OCI-LY7 (cell line): Measurements from ENCODE around the gene SECTM1. TPM values are rescaled to one million over a fixed set of nuclear protein-coding genes. Genes with fewer than 3 reads are reported as not detected.

Experiments used
- BruUV-seq: library from RNA; stranded (reverse); fragments of 400-500 nt; replicated peaks from 2 replicates; lab custom pipeline; 2021; lab: Mats Ljungman, UMichigan
- CTCF ChIA-PET: fragments of 300-600 bp; sonication (Branson Sonifier 250); formaldehyde crosslinking; loops from one replicate; lab custom pipeline; 2022; ENCODE audit warnings: antibody characterized with exemption; ENCODE audit not compliant: unreplicated experiment; lab: Charles Lee
- POLR2A ChIA-PET: fragments of 300-600 bp; sonication (Branson Sonifier 250); formaldehyde crosslinking; loops from one replicate; lab custom pipeline; 2022; ENCODE audit warnings: antibody characterized with exemption; lab: Charles Lee
- DNase-seq: peaks from one replicate; pipeline ENCODE4 v3.0.0-alpha.2; 2015; ENCODE audit warnings: low spot score
- H2AFZ ChIP-seq: fragments of 200-600 bp; sonication (generic), shearing (Covaris generic); 2 replicates; pipeline ENCODE4 v1.6.1; 2014; ENCODE audit warnings: mild to moderate bottlenecking, antibody characterized with exemption, low read length, moderate library complexity
- H3K27ac ChIP-seq: fragments of 200-600 bp; sonication (generic); 2 replicates; pipeline ENCODE4 v1.5.1; 2014; ENCODE audit warnings: mixed run types, low read depth, mild to moderate bottlenecking, moderate library complexity, low read length, inconsistent platforms; ENCODE audit not compliant: poor library complexity, severe bottlenecking
- H3K36me3 ChIP-seq: fragments of 200-600 bp; sonication (generic); 2 replicates; pipeline ENCODE4 v1.6.1; 2014; ENCODE audit warnings: mild to moderate bottlenecking, antibody characterized with exemption, low read length, moderate library complexity, mixed read lengths; ENCODE audit not compliant: insufficient read depth
- H3K4me1 ChIP-seq: fragments of 200-600 bp; sonication (generic); 2 replicates; pipeline ENCODE4 v1.5.1; 2014; ENCODE audit warnings: mild to moderate bottlenecking, low read length; ENCODE audit not compliant: insufficient read depth, poor library complexity, severe bottlenecking
- H3K4me2 ChIP-seq: fragments of 200-600 bp; sonication (generic); 2 replicates; pipeline ENCODE4 v1.6.1; 2014; ENCODE audit warnings: mild to moderate bottlenecking, low read length
- H3K4me3 ChIP-seq: fragments of 200-600 bp; sonication (generic); 2 replicates; pipeline ENCODE4 v1.5.1; 2014; ENCODE audit warnings: mild to moderate bottlenecking, low read depth, low read length; ENCODE audit not compliant: poor library complexity, severe bottlenecking
- H3K79me2 ChIP-seq: fragments of 200-600 bp; sonication (generic); 2 replicates; pipeline ENCODE4 v1.6.1; 2016; ENCODE audit warnings: low read depth, mild to moderate bottlenecking, low read length, moderate library complexity, mixed read lengths; ENCODE audit not compliant: insufficient read depth
- H3K9me2 ChIP-seq: fragments of 200-600 bp; sonication (generic); 2 replicates; pipeline ENCODE4 v1.6.1; 2016; ENCODE audit warnings: mild to moderate bottlenecking, low read length, mixed read lengths; ENCODE audit not compliant: insufficient read depth
- H3K9me3 ChIP-seq: fragments of 200-600 bp; sonication (generic); 2 replicates; pipeline ENCODE4 v1.6.1; 2014; ENCODE audit warnings: mild to moderate bottlenecking, mixed run types, low read length, mixed read lengths
- H4K20me1 ChIP-seq: fragments of 200-600 bp; sonication (generic); 2 replicates; pipeline ENCODE4 v1.6.1; 2014; ENCODE audit warnings: mild to moderate bottlenecking, antibody characterized with exemption, low read length, moderate library complexity, mixed read lengths; ENCODE audit not compliant: insufficient read depth
- EZH2phosphoT487 ChIP-seq: fragments of 200-600 bp; sonication (generic); IDR thresholded peaks from 2 replicates; pipeline ENCODE4 v1.6.1; 2018; ENCODE audit warnings: low read depth, borderline replicate concordance, mild to moderate bottlenecking, mixed run types, antibody characterized with exemption, low read length, moderate library complexity, mixed read lengths
- intact Hi-C: fragments of 100-400 bp; cut with micrococcal nuclease; formaldehyde crosslinking; loops from one replicate; pipeline ENCODE4 v1.10.0; 2022; ENCODE audit not compliant: unreplicated experiment
- total RNA-seq, 2 experiments: library from RNA; depleted of rRNA in 1 of 2; stranded (reverse); fragments of >200 nt in 1 of 2; shearing (Covaris generic) in 1 of 2; gene quantifications; 2 replicates each; pipeline ENCODE4 v1.2.3, GENCODE V29; 2014 to 2022
- TF ChIP-seq, protein P1 (sequence below): fragments of 200-600 bp; sonication (generic); conservative IDR thresholded peaks from 2 replicates; pipeline ENCODE4 v1.5.1; 2014; ENCODE audit warnings: mild to moderate bottlenecking, antibody characterized with exemption, low read length, moderate library complexity, mixed read lengths

Gene SECTM1
- total RNA-seq, 2 experiments from 2014 or later, result not detected

DNA sequence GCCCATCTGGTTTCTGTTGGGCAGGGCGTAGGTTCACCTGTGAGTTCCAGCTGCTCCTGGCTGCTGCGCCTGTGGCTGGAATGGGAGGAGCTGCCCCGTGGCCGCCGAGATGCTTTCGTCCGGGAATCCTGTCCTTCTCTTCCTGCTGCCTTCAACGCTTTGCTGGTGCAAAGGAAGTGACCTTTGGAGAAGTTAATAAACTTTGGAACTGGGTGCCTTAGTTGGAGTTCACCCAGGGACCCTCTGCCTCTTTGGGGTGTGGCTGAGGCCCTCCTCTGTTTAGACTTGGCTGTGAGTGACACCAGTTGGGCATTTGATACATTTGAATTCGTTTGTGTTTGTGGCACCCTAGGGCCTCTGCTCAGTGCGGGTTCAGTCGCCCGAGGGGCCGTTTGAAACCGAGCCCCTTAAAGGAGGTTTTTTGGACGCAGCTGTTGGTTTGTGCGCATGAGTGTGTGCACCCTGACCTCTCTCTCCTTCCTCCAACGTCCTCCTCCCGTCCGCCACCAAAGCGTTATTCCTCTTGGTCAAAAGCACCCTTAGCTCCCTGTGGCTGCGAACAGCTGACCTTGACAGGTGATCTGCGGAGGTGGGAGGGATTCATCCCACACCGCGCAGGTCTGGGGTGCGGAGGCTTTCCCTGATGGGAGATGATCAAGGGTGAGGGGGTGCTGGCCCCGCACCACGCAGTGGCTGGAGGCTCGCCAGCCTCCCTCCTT, 9.0 kb upstream of the SECTM1 start:
- BruUV-seq, result no TSS peak
- no peak for DNase-seq
- Histone ChIP-seq H3K27ac (no peak overlapping the region), H3K4me3 (no peak overlapping the region), H3K9me3 (no peaks in the 10 kb centered on the region), H2AFZ (no peak overlapping the region), H3K4me2 (no peak overlapping the region), H3K36me3 (no peaks in the 10 kb centered on the region), H3K9me2 (no peaks in the 10 kb centered on the region), H3K4me1 (peaks cover 23% of the 10 kb centered on the region), H3K79me2 (no peaks in the 10 kb centered on the region), H4K20me1 (no peaks in the 10 kb centered on the region)
- CTCF ChIA-PET, result interaction anchor here (0.6 kb wide), 1 partner anchor 17 kb away, joined by 4 read pairs; no protein-coding TSS in a partner anchor
- intact Hi-C loops, result no loop called here
- no peak for TF ChIP-seq EZH2phosphoT487
- TF ChIP-seq, protein P1, sequence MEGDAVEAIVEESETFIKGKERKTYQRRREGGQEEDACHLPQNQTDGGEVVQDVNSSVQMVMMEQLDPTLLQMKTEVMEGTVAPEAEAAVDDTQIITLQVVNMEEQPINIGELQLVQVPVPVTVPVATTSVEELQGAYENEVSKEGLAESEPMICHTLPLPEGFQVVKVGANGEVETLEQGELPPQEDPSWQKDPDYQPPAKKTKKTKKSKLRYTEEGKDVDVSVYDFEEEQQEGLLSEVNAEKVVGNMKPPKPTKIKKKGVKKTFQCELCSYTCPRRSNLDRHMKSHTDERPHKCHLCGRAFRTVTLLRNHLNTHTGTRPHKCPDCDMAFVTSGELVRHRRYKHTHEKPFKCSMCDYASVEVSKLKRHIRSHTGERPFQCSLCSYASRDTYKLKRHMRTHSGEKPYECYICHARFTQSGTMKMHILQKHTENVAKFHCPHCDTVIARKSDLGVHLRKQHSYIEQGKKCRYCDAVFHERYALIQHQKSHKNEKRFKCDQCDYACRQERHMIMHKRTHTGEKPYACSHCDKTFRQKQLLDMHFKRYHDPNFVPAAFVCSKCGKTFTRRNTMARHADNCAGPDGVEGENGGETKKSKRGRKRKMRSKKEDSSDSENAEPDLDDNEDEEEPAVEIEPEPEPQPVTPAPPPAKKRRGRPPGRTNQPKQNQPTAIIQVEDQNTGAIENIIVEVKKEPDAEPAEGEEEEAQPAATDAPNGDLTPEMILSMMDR, result no peak
- POLR2A ChIA-PET, result interaction anchor here (0.6 kb wide), 1 partner anchor 414 kb away, joined by 3 read pairs; no protein-coding TSS in a partner anchor

DNA sequence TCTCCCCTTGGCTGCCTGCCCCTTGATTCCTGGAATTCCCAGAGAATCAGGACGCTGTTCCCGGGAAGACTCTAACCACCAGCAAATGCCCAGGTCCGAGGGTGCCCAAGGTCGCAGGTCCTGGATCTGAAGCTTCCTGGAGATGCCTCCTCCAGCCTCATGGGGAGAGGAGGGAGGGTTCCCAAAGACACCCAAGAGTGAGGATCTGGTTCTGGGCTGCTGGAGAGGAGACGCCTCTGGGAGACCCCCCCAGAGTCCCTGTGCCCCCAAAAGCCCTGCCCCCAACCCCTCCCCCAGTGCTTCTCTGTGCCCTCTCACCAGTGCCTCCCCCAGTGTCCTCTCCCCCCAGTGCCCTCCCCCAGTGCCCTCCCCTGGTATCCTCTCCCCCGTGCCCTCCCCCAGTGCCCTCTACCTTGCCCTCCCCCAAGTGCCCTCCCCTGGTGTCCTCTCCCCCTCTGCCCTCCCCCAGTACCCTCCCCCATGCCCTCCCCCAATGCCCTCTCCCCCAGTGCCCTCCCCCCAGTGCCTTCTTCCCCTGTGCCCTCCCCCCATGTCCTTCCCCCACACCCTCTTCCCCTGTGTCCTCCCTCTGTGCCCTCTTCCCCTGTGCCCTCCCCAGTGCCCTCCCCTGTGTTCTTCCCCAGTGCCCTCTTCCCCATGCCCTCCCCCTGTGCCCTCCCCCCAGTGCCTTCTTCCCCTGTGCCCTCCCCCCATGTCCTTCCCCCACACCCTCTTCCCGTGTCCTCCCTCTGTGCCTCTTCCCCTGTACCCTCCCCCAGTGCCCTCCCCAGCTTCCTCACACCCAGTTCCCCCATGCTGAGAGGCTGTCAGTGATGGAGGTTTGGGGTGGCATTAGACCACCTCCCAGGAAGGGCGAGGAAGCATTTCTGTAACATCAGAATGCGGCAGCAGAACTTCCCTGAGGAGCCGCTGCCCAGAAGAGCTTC, 6.3 kb upstream of the SECTM1 start:
- no peak overlapping the region for H3K27ac ChIP-seq
- no TSS peak for BruUV-seq
- ChIA-PET CTCF (no interaction called here), POLR2A (no interaction called here)
- TF ChIP-seq, protein P1, result no peak
- no peak for TF ChIP-seq EZH2phosphoT487
- no peak for DNase-seq
- H3K4me1 ChIP-seq, result peaks cover 25% of the 10 kb centered on the region
- no peak overlapping the region for H3K4me3 ChIP-seq
- no peaks in the 10 kb centered on the region for H4K20me1 ChIP-seq
- H3K9me2 ChIP-seq, result no peaks in the 10 kb centered on the region
- no peaks in the 10 kb centered on the region for H3K9me3 ChIP-seq
- no peak overlapping the region for H2AFZ ChIP-seq
- intact Hi-C loops, result no loop called here
- H3K36me3 ChIP-seq, result no peaks in the 10 kb centered on the region
- no peaks in the 10 kb centered on the region for H3K79me2 ChIP-seq
- no peak overlapping the region for H3K4me2 ChIP-seq
